AG20443 (cell line): Measurements from ENCODE around the gene CCNI2.
A peak's percentile ranks its signal among the peaks of the same experiment; 100 is the strongest.

ENCODE experiments used
- DNase-seq: peaks from one replicate; pipeline ENCODE4 v3.0.0; 2012; ENCODE audit warnings: low spot score, mixed read lengths

CCNI2 gene

DNA sequence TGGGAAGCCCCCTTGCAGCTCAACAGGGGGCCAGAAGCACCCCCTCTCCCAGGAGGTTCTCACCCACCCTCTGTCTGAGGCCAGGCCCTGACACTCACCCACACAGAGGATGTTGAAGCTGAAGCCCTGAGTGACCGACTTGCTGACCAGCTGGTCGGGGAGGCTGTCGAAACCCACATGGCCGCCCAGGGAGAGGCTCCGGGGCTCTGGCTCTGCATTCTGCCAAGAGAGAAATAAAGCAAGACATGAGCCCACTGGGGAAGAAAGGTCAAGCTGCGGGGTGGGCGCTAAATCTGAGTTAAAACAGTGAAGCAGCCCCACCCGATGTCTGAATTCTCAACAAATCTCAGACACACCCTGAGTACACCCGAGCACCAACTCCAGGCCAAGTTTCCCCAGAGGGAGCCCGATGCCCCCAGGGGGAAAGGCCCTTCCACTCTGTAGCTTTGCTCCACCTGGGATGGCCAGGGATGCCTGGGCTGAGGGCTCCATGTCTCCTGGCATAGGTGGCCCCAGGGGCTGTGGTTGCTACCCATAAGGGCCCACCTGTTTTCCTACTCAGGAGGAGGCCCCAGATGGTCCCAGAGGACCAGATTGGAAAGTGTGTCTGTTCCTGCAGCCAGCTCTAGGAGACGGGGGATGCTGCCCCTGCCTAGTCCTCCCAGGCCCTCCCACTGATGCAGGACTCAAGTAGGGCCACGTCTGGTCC is 18.2 kb downstream of the CCNI2 start:
- no peak for DNase-seq

DNA sequence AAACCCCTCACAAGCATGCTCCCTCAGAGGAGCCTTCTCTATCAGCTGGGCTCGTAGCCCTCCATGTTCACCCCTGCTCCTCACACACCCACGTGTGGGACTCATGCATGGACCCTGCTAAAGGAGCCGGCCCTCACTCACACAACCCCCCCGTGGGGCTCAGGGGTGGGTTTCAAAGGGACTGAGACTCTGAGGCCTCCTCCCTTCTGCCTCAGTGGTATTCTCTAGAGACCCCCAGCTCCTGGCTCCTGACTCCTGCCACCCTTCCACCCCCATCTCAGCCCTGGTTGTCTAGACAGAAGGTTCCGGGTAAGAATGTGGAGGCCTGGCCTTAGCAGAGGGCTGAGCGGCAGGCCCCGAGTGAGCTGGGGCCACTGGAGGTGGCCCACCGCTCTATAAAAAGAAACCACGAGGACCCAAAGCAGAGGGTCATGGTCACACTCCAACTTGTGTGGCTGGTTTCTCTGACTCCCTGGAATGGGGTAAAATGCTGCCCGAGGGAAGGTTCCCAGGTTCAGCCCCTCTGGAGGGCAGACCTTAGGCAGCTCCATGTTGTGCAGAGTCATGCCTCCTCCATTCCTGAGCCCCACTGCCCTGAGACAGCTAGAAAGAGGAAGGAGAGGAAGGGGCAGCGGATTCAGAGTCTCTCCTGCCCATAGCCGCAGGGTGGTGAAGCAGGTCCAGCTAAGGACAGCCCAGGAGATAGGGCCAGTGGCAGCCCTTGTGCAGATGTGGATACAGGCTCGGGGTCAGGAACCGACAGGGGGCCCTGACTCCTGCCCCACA is 19.0 kb downstream of the CCNI2 start:
- no peak for DNase-seq

DNA sequence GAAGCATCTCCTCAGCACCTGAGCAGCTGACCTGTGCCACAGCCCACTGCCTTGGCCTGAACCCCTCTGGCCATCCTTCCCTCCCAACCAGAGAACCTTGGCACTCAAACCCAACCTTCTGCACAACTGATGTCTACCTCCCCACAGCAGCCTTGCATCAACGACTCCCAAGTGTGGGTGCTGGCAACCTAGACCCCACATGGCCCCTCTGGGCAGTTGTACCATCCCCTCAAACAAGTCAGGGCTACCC is 19.5 kb downstream of the CCNI2 start:
- no peak for DNase-seq

DNA sequence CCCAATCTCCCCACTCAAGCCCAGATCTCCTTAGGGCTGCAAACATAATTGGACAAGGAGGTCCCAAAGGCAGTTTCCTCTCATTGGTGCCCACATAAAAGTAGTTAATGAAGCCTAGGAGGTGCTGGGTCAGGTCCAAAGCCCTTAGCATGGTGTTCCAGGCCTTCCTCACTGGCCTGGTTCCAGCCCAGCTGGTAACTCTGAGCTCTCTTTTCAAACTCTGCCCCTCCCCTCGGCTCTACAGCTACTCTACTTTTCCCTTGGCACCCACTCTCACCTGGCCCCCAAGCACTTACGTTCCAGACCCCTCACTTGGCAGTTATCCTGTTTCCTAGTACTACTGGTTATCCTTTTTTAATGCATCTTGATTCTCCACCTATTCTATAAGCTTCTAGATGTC is 19.9 kb downstream of the CCNI2 start:
- DNase-seq = no peak

DNA sequence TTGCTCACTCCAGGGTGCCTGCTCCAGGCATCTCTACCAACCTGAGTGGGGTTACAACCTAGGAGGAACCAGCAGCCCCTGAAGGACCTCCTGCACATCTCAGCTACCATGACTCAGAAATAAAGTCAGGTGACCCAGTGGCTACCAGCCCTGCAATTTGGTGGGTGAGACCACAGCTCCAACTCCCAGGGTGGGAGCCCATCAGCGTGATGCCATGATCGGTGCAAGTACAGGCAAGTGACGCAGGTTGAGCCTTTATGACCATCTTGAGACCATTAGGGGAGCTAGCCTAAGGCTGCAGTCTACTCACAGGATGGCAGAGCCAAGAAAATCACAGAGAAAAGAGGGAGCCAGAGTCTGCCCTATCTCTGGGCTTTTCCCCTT is 21.3 kb downstream of the CCNI2 start:
- no peak for DNase-seq

DNA sequence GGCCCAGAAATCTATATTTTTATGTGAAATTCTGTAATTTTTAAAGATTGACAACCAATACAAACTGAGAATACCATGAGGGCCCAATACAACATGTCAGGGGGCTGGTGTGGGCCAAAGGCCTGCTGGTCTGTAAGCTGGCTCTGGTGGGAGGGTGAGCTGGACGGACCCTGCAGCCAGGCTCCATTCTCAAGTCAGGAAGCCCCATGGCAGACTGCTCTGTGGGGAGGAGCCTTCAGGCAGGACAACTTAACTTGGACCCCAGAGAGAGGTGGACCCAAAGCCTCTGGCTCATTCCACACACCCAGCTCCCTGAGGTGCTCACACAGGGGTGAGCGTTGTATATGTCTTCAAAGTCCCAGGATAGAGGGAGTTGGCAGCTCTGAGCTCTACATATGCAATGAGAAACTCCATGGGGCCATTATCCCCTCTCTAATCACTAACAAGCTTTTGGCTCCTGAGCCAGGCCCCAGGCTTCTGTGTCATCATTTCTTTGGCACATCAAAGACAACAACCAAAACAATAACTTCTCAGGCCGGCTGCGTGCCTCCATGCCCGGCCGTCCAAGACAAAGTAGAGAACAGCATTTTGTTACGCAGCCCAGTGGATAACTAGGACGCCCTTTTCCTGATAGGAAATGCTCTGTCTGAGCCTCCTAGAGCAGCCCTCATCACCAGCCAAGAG is 23.4 kb downstream of the CCNI2 start:
- DNase-seq = peak; percentile 64

DNA sequence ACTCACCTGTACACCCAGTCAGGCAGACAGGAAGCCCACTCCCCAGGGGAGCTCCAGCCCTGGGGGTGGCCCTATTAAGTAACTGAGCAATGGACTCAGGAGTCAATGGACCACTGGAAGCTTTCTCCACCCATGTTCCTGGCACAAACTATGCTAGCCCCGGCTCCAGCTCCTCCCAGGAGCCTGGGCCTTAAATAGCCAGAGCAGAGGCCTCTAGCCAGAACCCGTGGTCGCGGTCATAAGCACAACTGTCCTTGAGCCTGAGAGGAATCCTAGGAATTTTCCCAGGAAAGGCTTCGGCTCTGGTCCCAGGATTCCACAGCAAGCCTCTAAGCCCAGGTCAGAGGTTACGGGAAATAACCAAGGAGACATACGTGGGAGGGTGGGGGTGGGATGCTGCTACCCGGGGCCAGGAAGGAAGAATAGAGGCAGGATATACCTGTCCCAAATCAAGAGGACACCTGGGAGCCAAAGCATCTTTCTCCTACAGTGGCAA is 24.3 kb downstream of the CCNI2 start:
- DNase-seq = peak; percentile 82

DNA sequence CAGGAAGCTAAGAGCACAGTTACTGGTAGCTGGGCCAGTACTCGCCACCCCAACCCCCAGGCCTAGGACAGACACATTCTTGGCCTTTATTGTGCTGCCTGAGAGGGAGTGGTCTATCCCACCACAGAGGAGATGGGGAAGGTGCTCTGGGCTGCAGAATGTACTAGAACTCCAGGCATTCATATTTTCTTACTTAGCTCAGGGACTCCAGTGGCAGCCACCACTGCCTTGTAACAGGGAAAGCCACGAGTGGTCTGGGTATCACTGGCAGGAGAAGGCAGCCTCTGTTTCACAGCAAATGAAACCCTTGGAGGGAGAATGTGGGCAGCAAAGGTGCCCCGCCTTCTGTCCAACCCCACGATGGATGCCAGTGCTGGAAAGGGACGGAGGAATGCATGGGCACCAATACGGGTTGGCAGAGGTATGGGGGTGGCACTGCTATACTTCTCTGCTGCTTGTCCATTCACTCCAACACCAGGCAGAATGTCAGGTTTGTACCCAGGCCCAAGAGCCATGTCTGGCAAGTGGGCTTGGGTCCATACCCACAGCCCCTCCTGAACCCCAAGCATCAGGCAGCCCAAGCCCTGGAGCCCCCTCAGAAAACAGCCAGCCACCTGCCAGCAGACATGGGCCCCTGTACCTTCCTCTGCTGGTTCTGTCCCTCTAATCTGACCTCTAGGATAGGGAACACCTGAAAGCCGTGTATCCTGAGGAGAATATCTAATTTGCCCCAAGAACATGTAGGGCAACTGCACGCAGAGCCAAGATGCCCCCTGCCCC is 25.3 kb downstream of the CCNI2 start:
- no peak for DNase-seq

DNA sequence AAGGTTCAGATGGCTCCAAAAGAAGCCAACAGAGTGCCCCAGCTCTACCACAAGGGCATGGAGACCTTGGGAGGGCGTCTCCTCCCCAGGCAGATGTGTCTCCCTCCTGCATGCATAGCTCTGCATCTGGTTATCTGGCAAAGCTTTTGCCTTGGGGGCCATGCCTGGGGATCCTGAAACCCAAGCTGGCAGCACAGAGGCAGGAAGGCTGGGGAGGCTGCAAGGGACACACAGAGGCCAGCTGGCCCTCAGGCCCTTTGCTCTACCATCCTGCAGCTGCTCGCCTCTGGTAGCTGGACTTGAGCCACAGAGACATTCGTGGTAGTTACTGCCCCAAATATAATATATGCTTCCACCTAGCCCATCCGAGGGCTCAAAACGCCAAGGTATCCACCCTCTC is 25.9 kb downstream of the CCNI2 start:
- no peak for DNase-seq

DNA sequence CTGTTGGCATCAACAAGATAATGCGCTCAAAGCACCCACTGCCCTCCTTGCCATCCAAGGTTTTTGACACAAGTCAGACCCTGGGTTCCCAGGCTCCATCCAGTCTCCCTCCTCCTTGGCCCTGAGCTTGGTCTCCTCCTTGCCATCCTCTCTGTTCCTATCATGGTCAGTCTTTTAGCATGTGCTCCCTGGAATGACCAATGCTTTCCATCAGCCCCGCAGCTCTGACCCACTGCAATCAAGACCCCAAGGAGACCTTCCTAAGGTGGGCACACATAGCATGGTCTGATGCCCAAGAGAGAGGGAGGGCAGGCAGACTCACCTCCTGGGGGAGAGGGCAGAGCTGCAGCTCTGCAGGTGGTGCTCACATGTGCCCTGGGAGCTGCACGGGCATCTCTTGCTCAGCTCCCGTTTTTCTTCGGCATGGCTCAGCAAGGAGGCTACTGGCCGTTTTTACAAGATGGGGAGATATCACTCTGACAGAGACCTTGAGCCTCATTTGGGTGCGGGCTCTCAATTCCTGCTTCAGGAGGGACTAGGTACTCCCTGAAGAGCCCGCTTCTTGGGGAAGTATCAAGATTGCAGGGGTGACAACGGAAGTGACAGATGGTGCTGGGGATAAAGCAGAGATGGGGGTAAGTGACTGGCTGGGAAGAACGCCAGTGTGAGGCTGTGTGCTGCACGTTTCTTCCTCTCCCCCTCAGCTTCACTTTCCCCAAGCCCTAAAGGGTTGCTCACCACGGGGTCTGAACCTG is 26.6 kb downstream of the CCNI2 start:
- DNase-seq = no peak

DNA sequence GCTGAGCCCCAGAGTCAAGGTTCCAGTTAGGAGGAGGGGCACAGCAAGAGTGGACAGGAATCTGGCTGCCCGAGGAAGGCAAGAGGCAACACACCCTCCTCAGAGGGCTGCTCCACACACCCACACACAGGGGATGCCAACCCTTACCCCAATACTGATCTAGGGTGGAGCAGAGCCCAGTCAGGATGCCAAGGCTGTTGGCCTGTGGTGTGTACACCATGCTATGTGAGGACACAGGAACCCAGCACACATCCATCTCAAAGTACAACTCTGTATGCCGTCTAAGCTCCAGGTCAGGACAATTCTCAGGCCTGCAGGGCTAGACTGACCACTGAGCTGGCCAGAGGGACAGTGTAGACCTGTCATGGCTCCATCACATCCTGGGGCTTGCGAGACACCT is 27.2 kb downstream of the CCNI2 start:
- no peak for DNase-seq

DNA sequence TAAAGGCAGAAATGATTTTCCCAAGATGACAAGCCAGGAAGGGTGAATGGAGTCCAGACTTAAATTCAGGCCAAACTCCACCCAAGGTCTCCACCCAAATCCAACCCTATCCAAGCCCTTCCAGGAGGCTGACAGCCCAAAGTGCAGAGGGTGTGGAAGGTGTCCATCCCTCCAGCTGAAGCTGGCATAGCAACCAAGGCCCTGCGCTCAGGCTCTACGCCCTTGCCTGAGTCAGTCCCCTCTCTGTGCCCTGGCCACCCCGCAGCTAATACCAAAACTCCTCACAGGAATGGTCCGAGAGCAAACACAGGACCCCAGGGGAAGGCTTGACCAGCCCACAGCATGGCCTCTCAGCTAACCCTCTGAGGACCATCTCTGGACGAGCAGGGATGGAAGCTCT is 27.7 kb downstream of the CCNI2 start:
- no peak for DNase-seq

DNA sequence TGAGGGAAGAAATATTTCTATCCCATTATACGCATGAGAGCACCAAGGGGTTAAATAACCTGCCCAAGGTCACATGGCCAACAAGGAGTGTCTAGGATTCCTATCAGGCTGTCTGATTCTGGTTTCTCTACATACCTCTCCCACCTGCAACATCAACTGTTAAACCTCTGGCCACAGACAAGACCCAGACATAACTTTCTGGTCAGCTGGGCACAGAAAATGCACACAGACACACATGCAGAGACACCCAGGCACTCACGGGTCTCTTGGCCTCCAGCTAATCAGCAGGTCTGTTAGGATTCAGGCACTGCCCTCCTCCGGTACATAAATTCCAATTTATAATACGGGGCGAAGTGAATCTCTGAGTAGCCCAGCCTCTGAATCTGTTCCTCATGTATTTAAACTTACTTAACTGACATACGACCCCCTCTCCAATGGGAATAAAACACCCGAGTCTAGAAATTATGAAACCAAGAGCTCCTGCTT is 28.3 kb downstream of the CCNI2 start:
- no peak for DNase-seq

DNA sequence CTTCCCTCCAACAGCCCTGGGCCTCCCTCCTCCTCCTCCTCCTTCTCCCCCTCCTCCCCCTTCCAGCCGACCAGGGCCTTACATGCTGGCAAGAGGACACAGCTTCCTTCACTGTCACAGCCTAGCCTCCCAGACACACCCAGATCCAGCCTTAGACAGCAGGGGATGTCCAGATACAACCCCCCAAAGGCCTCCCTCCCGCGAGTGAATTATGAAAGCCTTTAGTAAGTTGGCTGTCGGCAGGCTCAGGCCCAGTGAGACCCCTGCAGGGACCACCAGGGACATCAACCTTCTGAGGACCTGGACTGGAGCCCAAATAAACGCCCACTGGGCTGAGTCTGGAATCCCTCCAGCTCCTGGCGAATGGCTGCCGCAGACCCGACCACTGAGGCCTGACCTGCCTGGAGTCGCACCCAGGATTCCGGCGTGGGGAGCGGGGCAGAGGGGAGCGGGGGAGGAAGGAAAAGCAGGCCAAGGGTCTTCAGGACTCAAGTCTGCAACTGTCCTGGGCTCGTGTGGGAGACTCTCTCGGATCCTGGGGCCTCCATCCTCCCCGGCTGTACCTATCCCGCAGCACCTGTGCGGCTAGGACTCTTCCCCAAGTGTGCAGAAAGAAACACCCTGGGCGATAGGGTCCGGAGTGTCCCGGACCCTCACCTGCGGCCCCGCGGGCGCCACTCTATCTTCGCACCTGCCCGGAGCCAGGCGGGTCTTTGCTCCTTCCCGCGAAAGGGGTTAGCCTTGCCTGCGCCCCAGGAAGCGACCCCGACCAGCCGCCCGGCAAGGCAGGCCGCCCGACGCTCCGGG is 29.1 kb downstream of the CCNI2 start:
- peak; percentile 53 for DNase-seq

DNA sequence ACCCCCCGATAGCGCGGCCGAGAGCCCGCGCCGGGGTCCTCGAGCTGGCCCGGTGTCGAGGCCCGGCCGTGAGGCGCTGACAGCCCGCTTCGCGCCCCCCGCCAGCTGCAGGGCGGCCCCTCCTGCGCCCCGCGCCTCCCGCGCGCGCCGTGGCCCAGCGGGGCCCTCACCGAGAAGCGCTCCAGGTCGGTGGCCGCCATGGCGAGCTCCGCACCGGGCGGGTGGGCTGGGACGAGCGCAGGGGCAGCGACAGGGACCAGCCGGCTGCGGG is 29.6 kb downstream of the CCNI2 start:
- no peak for DNase-seq

DNA sequence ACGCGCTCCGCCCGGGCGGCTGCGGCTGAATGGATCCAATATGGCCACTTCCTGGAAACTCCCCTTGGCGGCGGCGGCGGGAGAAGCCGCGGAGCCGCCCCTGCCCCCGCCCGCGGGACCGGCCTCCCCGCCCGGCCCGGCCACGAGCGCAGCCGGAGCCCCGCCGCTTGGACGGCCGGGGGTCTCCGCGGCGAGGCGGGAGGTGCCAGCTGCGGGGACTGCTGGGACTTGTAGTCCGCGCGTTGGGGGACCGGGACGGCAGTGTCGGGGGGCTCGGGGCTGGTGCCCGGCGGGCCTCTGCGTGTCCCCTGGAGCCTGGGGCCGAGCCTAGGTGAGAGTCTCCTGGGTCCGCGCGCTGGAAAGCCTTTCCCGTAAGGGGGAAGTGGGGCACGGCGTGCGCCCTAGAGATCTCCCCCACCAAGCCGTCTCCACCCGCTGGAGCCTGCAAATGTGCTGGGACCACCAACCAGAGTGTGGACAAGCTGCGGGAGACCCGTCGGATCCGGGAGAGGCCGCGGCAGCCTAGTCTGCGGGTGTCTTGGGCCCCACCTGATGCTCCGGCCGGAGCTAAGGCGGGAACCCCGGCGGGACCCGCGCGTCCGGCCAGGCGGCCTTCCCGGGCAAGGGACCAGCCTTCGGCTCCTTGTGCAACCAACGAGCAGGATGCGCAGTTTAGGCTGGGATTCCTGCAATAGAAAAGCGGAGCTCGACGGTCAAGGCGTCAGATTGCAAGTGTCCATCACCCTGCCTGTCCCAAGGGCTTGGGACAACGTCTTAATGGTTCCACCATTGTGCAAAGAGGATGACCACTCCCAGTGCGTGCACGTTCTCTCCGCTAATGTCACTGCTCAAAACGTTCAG is 30.2 kb downstream of the CCNI2 start, which contains the start of gene SEPTIN8:
TSS of gene SEPTIN8 (minus strand) at position 31 of the 861 bp plus-strand sequence. CDS start 102 bp downstream, outside the sequence.
- peak; percentile 82 for DNase-seq

DNA sequence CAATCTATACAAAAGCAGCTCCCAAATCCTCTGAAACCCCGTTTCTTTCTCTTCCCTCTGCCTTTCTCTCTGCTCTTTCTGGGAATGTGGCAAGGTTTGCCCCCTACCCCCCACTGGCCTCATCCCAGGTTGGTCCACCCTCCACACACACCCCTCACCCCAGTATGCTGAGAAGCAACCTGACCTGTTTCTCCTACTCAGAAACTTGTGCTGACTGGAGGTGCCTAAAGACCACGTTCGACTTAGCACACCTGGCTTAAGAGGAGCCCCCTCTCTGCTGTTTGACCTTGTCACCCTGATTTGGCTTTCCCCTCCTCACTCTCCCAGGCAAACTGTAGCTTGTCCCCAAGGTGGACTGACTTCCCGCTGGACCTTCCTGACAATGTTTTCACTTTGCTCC is 30.9 kb downstream of the CCNI2 start:
- DNase-seq = no peak

DNA sequence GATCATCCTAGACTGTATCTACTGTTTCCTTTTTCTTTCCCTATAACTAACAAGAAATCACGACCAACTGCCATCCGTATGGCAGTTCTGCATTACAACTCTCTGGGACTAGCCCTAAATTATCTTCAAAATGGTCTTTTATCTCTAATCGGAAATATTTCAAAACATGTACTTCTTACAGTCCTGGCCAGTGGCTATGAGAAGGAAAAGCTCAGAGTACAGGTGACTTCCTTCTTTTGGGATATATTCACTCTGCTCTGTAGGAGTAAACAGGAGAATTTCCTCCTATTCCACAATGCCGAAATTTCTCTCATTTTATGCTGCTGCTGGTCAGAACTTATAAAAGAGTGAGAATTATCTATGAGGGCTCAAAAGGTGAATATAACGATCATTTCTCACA is 31.6 kb downstream of the CCNI2 start:
- no peak for DNase-seq

DNA sequence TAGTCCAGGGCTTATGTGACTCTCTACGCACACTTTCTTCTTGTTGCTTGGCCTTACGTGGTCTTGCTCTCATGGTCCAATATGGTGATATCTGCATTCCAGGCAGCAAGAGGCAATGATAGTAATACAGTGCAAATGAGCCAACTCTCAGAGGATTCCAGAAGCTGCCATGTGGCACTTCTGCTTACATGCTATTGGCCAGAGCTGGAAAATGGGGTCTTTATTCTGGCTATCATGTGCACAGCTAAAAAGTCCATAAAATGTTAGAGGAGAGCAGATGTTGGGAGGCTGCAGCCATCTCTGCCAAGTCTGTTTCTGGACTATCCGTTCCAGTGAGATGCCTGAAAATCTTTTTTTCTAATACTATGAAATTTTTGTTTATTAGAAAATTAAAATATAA is 32.7 kb downstream of the CCNI2 start:
- no peak for DNase-seq

DNA sequence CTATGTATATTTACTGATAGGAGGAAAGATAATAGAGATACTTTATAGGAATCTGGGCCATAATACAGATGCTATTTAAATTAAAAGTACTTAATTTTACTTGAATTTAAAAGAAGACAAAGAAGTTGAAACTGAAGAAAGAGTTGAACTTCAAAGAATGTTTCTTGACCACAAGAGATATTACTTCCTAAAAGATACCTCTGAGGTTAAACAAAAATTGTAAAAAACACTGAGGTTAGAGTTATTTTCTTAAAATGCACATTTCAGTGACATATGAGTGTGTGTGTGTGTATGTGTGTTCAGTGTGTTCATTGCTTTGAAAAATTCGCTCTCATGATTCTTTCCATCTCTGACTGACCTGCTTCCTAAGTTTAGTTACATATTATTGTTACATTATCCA is 33.4 kb downstream of the CCNI2 start:
- DNase-seq = no peak
